Nephron progenitor cell (in vitro differentiated cells): ENCODE measurements around the gene IL18R1.

Experiments
- DNase-seq: peaks from one replicate; pipeline ENCODE4 v3.0.0; 2021
- H3K27ac Mint-ChIP-seq: 2 replicates; pipeline ENCODE4 v1.8.0; 2021; ENCODE audit warnings: mild to moderate bottlenecking, moderate library complexity, mixed read lengths
- H3K27me3 Mint-ChIP-seq: 2 replicates; pipeline ENCODE4 v1.8.0; 2021; ENCODE audit warnings: mild to moderate bottlenecking, low read depth, mixed read lengths; ENCODE audit not compliant: poor library complexity
- H3K36me3 Mint-ChIP-seq: 2 replicates; pipeline ENCODE4 v1.8.0; 2021; ENCODE audit warnings: low read depth, mixed read lengths
- H3K4me1 Mint-ChIP-seq: 2 replicates; pipeline ENCODE4 v1.8.0; 2021; ENCODE audit warnings: mixed read lengths
- H3K4me3 Mint-ChIP-seq: 2 replicates; pipeline ENCODE4 v1.8.0; 2021; ENCODE audit warnings: mild to moderate bottlenecking, moderate library complexity, mixed read lengths
- H3K9me3 Mint-ChIP-seq: 2 replicates; pipeline ENCODE4 v1.8.0; 2021; ENCODE audit warnings: mild to moderate bottlenecking, moderate library complexity, mixed read lengths
- CTCF ChIP-seq: fragments of 200-600 bp; sonication (generic); IDR thresholded peaks from 2 replicates; pipeline ENCODE4 v1.5.0; 2021; ENCODE audit warnings: antibody characterized with exemption

The IL18R1 gene

GRCh38 chr2:102423368-102423767, 67.8 kb downstream of the IL18R1 start:
- peaks cover 38% of the 10 kb centered on the region for H3K27me3 Mint-ChIP-seq
- peaks cover 4% of the 10 kb centered on the region for H3K9me3 Mint-ChIP-seq
- DNase-seq = no peak
- no peak overlapping the region for H3K27ac Mint-ChIP-seq
- no peaks in the 10 kb centered on the region for H3K4me1 Mint-ChIP-seq
- no peak overlapping the region for H3K4me3 Mint-ChIP-seq
- no peaks in the 10 kb centered on the region for H3K36me3 Mint-ChIP-seq
- no peak for TF ChIP-seq CTCF

- no peak overlapping the region for H3K27ac Mint-ChIP-seq
- no peak for DNase-seq
- H3K4me3 Mint-ChIP-seq = no peak overlapping the region
- H3K36me3 Mint-ChIP-seq = no peaks in the 10 kb centered on the region
- H3K4me1 Mint-ChIP-seq = no peaks in the 10 kb centered on the region
- peaks cover 28% of the 10 kb centered on the region for H3K27me3 Mint-ChIP-seq
- peaks cover 4% of the 10 kb centered on the region for H3K9me3 Mint-ChIP-seq
- TF ChIP-seq CTCF = no peak
Observed at GRCh38 chr2:102424754-102425153, 69.2 kb downstream of the IL18R1 start.

- Mint-ChIP-seq H3K27ac (no peak overlapping the region), H3K4me1 (no peaks in the 10 kb centered on the region), H3K36me3 (no peaks in the 10 kb centered on the region), H3K27me3 (peaks cover 27% of the 10 kb centered on the region), H3K9me3 (peaks cover 4% of the 10 kb centered on the region), H3K4me3 (no peak overlapping the region)
- no peak for TF ChIP-seq CTCF
- DNase-seq = no peak
Observed at GRCh38 chr2:102425441-102426132, 70.0 kb downstream of the IL18R1 start.

- peaks cover 22% of the 10 kb centered on the region for H3K27me3 Mint-ChIP-seq
Observed at GRCh38 chr2:102427249-102427648, 71.7 kb downstream of the IL18R1 start.

GRCh38 chr2:102428573-102428972, 73.0 kb downstream of the IL18R1 start:
- Mint-ChIP-seq H3K4me1 (no peaks in the 10 kb centered on the region), H3K9me3 (peaks cover 4% of the 10 kb centered on the region), H3K36me3 (no peaks in the 10 kb centered on the region), H3K4me3 (no peak overlapping the region), H3K27ac (no peak overlapping the region), H3K27me3 (peaks cover 17% of the 10 kb centered on the region)
- TF ChIP-seq CTCF = no peak
- DNase-seq = no peak

More at GRCh38 chr2:102427249-102427648, 71.7 kb downstream of the IL18R1 start:
- Mint-ChIP-seq H3K9me3 (peaks cover 4% of the 10 kb centered on the region), H3K36me3 (no peaks in the 10 kb centered on the region), H3K27ac (no peak overlapping the region), H3K4me3 (no peak overlapping the region), H3K4me1 (no peaks in the 10 kb centered on the region)
- DNase-seq = no peak
- no peak for TF ChIP-seq CTCF

- TF ChIP-seq CTCF = no peak
- H3K27ac Mint-ChIP-seq = no peak overlapping the region
- H3K4me3 Mint-ChIP-seq = no peak overlapping the region
- peaks cover 4% of the 10 kb centered on the region for H3K9me3 Mint-ChIP-seq
- H3K36me3 Mint-ChIP-seq = no peaks in the 10 kb centered on the region
- H3K4me1 Mint-ChIP-seq = no peaks in the 10 kb centered on the region
- DNase-seq = no peak
- H3K27me3 Mint-ChIP-seq = peaks cover 14% of the 10 kb centered on the region
Observed at GRCh38 chr2:102432386-102432785, 76.8 kb downstream of the IL18R1 start.
